Prostate gland (tissue), 2 donors: ENCODE measurements around the gene UVRAG.

Experiments
- CTCF ChIP-seq, 4 experiments: fragments of 200-600 bp in 2 of 4; fragments of 450-650 bp in 2 of 4; sonication (generic) in 2 of 4; IDR thresholded peaks; 1 replicate in 3 of 4; 2 replicates in 1 of 4; pipeline ENCODE4 v1.5.1; 2016 to 2019; ENCODE audit warnings: antibody characterized with exemption in 4 of 4, mild to moderate bottlenecking in 2 of 4, moderate library complexity in 2 of 4
- POLR2A ChIP-seq: fragments of 450-650 bp; IDR thresholded peaks from one replicate; pipeline ENCODE4 v1.6.1; 2016; ENCODE audit warnings: antibody characterized with exemption, mild to moderate bottlenecking
- POLR2AphosphoS5 ChIP-seq: sonication (generic); formaldehyde crosslinking; IDR thresholded peaks from one replicate; pipeline ENCODE4 v1.6.1; 2017; ENCODE audit warnings: antibody characterized with exemption

DNA sequence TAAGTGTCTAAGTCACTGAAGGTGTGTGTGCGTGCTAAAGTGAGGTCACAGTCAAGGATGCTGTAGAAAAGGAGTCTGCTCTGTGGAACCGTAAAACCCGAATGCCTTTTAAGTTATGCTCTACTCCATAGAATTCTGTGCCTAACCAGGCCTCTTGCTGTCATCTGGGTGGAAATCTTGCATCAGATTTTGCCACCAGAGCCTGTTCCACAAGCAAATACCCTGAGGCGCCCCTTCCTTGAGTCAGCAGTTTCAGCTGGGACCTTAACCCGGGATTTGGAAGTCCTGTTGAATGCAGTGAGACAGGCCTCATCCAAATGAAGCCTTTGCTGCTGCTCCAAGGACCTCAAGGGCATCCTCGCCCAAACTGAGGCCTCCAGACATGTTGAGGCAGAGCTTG lies 281.5 kb downstream of the UVRAG start:
- TF ChIP-seq CTCF (IDR thresholded peaks at IDR 0.05) (no peak), POLR2AphosphoS5 (no peak), POLR2A (no peak)
